ENCODE results near the gene PLK3.

PLK3 gene

DNA sequence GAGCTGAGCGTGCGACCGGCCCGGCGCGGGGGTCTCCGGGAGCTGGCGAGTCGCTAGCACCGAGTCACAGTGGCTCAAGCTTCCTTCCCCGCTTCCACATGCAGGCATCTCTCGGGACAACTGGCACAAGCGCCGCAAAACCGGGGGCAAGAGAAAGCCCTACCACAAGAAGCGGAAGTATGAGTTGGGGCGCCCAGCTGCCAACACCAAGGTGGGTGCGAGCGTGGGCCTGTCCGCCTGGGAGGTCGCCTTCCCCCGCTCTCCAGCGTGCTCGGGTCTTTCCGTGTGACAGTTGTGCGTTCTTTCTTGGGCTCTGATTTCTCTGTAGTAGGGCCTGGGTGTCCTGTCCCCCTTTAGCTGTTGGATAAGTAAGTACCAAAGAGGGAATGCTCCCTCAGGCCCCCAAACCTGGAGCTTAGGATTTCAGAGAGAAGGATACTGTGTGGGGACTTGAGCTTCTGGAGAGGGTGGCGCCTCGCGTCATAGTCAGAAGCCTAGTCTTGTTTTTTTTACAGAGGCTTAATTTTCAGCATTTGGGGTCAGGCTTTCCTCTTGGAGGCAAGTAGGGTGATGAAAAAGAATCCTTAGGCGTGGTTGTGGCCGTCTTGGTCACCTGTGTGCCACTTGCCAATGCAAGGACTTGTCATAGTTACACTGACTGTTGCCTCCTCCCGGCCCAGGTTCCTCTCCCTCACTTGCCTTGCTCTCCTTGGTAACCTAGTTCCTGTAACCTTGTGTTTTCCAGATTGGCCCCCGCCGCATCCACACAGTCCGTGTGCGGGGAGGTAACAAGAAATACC is 24.0 kb upstream of the PLK3 start:
- peak overlapping the region; percentile 92 for H3K4me3 ChIP-seq (replicated peaks; ENCODE audit: low read depth, low read length)
- H3K36me3 ChIP-seq (ENCODE audit: control insufficient read depth, insufficient read depth, low read length), result peaks cover 27% of the 10 kb centered on the region
- no peak for DNase-seq (ENCODE audit: extremely low read depth, insufficient read length)
- H3K27me3 ChIP-seq (replicated peaks; ENCODE audit: control insufficient read depth, insufficient read depth, low read length), result no peaks in the 10 kb centered on the region
- TF ChIP-seq, protein P1, sequence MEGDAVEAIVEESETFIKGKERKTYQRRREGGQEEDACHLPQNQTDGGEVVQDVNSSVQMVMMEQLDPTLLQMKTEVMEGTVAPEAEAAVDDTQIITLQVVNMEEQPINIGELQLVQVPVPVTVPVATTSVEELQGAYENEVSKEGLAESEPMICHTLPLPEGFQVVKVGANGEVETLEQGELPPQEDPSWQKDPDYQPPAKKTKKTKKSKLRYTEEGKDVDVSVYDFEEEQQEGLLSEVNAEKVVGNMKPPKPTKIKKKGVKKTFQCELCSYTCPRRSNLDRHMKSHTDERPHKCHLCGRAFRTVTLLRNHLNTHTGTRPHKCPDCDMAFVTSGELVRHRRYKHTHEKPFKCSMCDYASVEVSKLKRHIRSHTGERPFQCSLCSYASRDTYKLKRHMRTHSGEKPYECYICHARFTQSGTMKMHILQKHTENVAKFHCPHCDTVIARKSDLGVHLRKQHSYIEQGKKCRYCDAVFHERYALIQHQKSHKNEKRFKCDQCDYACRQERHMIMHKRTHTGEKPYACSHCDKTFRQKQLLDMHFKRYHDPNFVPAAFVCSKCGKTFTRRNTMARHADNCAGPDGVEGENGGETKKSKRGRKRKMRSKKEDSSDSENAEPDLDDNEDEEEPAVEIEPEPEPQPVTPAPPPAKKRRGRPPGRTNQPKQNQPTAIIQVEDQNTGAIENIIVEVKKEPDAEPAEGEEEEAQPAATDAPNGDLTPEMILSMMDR (IDR thresholded peaks at IDR 0.05; ENCODE audit: insufficient read depth, low read length, poor library complexity, severe bottlenecking), result no peak

GRCh38 chr1:44776730-44777068 is 23.5 kb upstream of the PLK3 start:
- H3K4me3 ChIP-seq (replicated peaks; ENCODE audit: low read depth, low read length), result peak overlapping the region; percentile 92
- no peaks in the 10 kb centered on the region for H3K27me3 ChIP-seq (replicated peaks; ENCODE audit: control insufficient read depth, insufficient read depth, low read length)
- DNase-seq (ENCODE audit: extremely low read depth, insufficient read length), result no peak
- TF ChIP-seq, protein P1 (IDR thresholded peaks at IDR 0.05; ENCODE audit: insufficient read depth, low read length, poor library complexity, severe bottlenecking), result no peak
- H3K36me3 ChIP-seq (ENCODE audit: control insufficient read depth, insufficient read depth, low read length), result peaks cover 28% of the 10 kb centered on the region

GRCh38 chr1:44777547-44777946 is 22.6 kb upstream of the PLK3 start:
- TF ChIP-seq, protein P1 (IDR thresholded peaks at IDR 0.05; ENCODE audit: insufficient read depth, low read length, poor library complexity, severe bottlenecking), result no peak
- no peak for DNase-seq (ENCODE audit: extremely low read depth, insufficient read length)
- H3K36me3 ChIP-seq (ENCODE audit: control insufficient read depth, insufficient read depth, low read length), result peaks cover 28% of the 10 kb centered on the region
- H3K4me3 ChIP-seq (replicated peaks; ENCODE audit: low read depth, low read length), result peak overlapping the region; percentile 92
- no peaks in the 10 kb centered on the region for H3K27me3 ChIP-seq (replicated peaks; ENCODE audit: control insufficient read depth, insufficient read depth, low read length)

DNA sequence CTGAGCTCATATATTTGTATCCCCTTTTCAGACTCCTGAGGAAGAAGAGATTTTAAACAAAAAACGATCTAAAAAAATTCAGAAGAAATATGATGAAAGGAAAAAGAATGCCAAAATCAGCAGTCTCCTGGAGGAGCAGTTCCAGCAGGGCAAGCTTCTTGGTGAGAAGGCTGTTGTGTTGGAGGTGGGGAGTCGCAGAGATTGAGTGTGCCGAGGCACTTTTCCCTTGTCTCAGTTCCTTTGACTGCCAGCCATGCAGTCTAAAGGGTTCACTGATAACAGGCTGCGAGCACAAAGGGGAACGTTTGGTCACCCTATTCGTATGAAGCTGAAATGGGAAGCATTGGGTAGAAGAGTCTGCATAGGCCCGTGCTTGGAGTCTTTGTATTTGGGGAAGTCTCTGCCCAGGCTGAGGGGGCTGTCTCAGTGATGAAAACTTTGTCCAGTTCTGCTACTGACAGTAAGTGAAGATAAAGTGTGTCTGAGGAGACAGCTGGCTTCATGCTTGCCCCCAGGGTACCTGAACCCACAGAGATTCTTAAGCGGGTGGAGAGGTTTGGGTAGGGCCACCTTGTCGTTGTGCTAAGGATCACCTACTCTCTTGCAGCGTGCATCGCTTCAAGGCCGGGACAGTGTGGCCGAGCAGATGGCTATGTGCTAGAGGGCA is 22.1 kb upstream of the PLK3 start:
- DNase-seq (ENCODE audit: extremely low read depth, insufficient read length), result no peak
- Histone ChIP-seq H3K4me3 (replicated peaks; ENCODE audit: low read depth, low read length) (peak overlapping the region; percentile 92), H3K36me3 (ENCODE audit: control insufficient read depth, insufficient read depth, low read length) (peaks cover 28% of the 10 kb centered on the region), H3K27me3 (replicated peaks; ENCODE audit: control insufficient read depth, insufficient read depth, low read length) (no peaks in the 10 kb centered on the region)
- TF ChIP-seq, protein P1 (IDR thresholded peaks at IDR 0.05; ENCODE audit: insufficient read depth, low read length, poor library complexity, severe bottlenecking), result no peak

- no peak overlapping the region; the same call in 1 of the 2 replicates for H3K4me3 ChIP-seq (replicated peaks; ENCODE audit: low read depth, low read length)
- DNase-seq (ENCODE audit: extremely low read depth, insufficient read length), result no peak
- no peaks in the 10 kb centered on the region for H3K27me3 ChIP-seq (replicated peaks; ENCODE audit: control insufficient read depth, insufficient read depth, low read length)
- TF ChIP-seq, protein P1 (IDR thresholded peaks at IDR 0.05; ENCODE audit: insufficient read depth, low read length, poor library complexity, severe bottlenecking), result no peak
- peaks cover 30% of the 10 kb centered on the region for H3K36me3 ChIP-seq (ENCODE audit: control insufficient read depth, insufficient read depth, low read length)
Measured at GRCh38 chr1:44778705-44779576, 21.2 kb upstream of the PLK3 start.

Data from GM06990 (cell line).